Left renal cortex interstitium (tissue), 4 donors: Measurements from ENCODE around the gene ELMO1. TPM values are rescaled to one million over a fixed set of nuclear protein-coding genes. Genes with fewer than 3 reads are reported as not detected.

Source experiments
- DNase-seq, 4 donors: peaks; one replicate each; pipeline ENCODE4 v3.0.0-alpha.2; 2013; ENCODE audit warnings: low read depth in 4 of 4, low spot score in 2 of 4, missing footprints in 1 of 4
- polyA plus RNA-seq, 4 donors: library from polyadenylated mRNA; unstranded; fragments of 120-200 nt; gene quantifications; one replicate each; pipeline ENCODE4 v1.2.1, GENCODE V29; 2013; ENCODE audit not compliant: insufficient read length in 4 of 4

ELMO1 gene
- polyA plus RNA-seq, 4 donors: 8.1 to 12.2 (median 9.6) TPM

- DNase-seq: no peak
These were observed 95.4 kb downstream of the ELMO1 start for GRCh38 chr7:37352974-37353948.

- DNase-seq: no peak
These were observed 96.3 kb downstream of the ELMO1 start for GRCh38 chr7:37352251-37352880.

GRCh38 chr7:37351716-37352115 is 96.9 kb downstream of the ELMO1 start:
- no peak for DNase-seq

GRCh38 chr7:37349979-37350590 is 98.6 kb downstream of the ELMO1 start:
- DNase-seq: no peak

GRCh38 chr7:37348982-37349381 is 99.7 kb downstream of the ELMO1 start:
- no peak for DNase-seq

- DNase-seq: no peak
These were observed 101.9 kb downstream of the ELMO1 start for GRCh38 chr7:37346761-37347160.

GRCh38 chr7:37344886-37345579 is 103.6 kb downstream of the ELMO1 start:
- no peak for DNase-seq

- DNase-seq: no peak
These were observed 105.8 kb downstream of the ELMO1 start for GRCh38 chr7:37342688-37343471.

- no peak for DNase-seq
These were observed 106.4 kb downstream of the ELMO1 start for GRCh38 chr7:37342176-37342687.

GRCh38 chr7:37341033-37341630 is 107.5 kb downstream of the ELMO1 start:
- no peak for DNase-seq

GRCh38 chr7:37338966-37339365 is 109.7 kb downstream of the ELMO1 start:
- DNase-seq: no peak

- no peak for DNase-seq
These were observed 111.1 kb downstream of the ELMO1 start for GRCh38 chr7:37337522-37337921.

- no peak for DNase-seq
These were observed 112.4 kb downstream of the ELMO1 start for GRCh38 chr7:37336259-37336658.

GRCh38 chr7:37333075-37333474 is 115.6 kb downstream of the ELMO1 start:
- DNase-seq: no peak

- no peak for DNase-seq
These were observed 116.2 kb downstream of the ELMO1 start for GRCh38 chr7:37332243-37333016.

- DNase-seq: no peak
These were observed 117.9 kb downstream of the ELMO1 start for GRCh38 chr7:37330775-37331174.

GRCh38 chr7:37329940-37330339 is 118.7 kb downstream of the ELMO1 start:
- DNase-seq: no peak

- DNase-seq: no peak
These were observed 121.4 kb downstream of the ELMO1 start for GRCh38 chr7:37327288-37327687.

GRCh38 chr7:37323966-37324365 is 124.7 kb downstream of the ELMO1 start:
- no peak for DNase-seq
